ENCODE data around the gene GDF15.

Gene GDF15

GRCh38 chr19:18420930-18421329 is 35.0 kb downstream of the GDF15 start:
- DNase-seq, result no peak

DNA sequence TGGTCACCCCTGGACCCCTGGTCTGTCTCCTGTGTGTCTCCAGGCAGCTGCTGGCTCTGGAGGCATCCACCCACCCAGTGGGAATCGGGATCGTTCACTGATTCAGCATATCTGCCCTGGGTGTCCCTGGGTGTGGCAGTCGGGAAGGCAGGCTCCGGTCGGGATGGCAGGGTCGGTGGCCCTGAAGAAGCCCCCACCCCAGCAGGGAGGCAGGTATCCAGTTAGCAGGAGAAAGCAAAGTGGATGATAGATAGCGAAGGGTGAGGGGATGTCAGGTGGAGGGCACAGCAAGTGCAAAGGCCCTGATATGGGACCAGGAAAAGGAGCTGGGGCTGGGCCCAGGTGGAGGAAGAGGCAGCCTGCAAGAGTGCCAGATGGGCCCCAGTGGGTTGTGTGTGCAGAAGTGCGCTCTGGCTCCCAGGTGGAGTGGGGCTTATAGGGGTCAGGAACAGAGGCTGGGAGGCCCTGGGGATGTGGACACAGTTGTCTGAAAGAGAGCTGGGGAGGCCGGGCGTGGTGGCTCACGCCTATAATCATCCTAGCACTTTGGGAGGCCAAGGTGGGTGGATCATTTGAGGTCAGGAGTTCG is 35.5 kb downstream of the GDF15 start:
- DNase-seq, result no peak

GRCh38 chr19:18422530-18423191 is 36.7 kb downstream of the GDF15 start:
- no peak for DNase-seq

GRCh38 chr19:18423258-18424020 is 37.5 kb downstream of the GDF15 start:
- no peak for DNase-seq

GRCh38 chr19:18424122-18424889 is 38.3 kb downstream of the GDF15 start:
- no peak for DNase-seq

- DNase-seq, result no peak
These were observed 39.0 kb downstream of the GDF15 start for GRCh38 chr19:18424890-18425514.

DNA sequence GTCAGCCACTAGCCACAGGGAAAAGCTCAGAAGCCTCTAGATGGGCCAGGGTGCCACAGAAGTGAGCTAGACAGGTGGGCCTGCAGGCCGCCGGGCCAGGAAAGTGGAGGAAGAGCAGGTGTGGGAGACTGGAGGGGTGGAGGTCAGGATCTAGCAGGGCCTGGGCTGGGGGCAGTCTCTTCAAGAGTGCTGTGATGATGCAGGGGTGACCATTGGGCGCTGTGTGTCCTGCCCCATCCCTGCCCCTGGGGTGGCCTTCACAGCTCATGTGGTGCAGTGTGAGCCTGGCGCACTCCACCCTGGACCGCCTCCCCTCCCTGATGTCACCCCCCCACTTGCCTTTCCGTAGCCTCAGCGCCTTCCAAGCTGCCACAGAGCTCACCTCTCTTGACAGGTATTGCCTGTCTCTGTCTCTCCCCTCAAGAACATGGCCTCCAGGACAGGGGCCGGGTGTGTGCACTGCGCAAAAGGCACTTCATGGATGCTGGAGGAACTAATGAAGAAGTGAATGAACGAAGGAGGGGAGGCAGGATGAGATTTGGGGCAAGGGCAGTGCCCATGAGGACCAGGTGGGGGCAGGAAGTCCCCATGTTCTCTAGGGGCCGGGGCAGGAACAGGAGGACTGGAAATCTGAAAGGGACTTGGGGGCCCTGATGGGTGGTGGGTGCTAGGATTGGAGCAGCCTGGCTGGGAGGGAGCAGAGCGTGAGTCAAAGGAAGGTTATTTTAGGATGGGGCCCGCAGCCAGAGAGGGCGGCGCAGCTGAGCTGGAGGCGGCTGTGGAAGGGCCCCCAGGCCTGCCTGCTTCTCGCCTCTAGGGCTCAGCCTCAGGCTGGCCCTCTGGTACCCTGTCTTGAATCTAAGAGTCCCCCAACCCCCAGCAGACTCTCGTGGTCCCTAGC is 39.8 kb downstream of the GDF15 start:
- no peak for DNase-seq

GRCh38 chr19:18426416-18426767 is 40.4 kb downstream of the GDF15 start:
- DNase-seq, result no peak

DNA sequence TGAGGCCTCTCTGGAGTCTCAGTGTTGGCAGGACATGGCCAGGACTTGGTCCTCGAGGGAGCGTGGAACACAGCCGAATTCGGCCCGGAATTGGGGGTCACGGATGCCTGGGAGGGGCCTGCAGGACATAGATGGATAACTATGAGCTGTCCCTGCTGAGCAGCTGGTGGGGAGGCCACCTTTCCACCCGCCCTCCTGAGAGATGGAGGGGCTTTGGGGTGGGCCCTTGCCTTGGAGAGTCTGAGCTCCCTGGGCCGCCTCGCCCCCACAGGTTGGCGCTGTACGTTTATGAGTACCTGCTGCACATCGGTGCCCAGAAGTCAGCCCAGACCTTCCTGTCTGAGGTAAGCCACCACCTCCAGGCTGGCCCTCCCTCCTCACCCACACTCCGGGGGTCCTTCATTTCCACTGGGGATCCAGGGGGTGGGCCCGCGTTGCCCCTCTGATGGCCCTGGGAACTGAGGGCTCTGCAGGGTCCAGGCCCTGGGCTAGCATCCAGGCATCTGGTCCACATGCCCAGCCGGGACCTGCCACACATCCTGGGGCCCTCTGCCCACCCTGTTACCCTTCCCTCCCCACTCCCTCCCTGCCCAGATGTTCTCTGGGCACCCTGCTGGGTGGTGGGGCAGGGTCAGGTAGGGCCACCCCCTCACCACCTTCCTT is 41.3 kb downstream of the GDF15 start:
- DNase-seq, result no peak

- DNase-seq, result no peak
These were observed 41.8 kb downstream of the GDF15 start for GRCh38 chr19:18427743-18428113.

GRCh38 chr19:18428173-18428786 is 42.3 kb downstream of the GDF15 start:
- no peak for DNase-seq

- no peak for DNase-seq
These were observed 43.1 kb downstream of the GDF15 start for GRCh38 chr19:18428787-18429674.

- no peak for DNase-seq
These were observed 43.9 kb downstream of the GDF15 start for GRCh38 chr19:18429717-18430416.

DNA sequence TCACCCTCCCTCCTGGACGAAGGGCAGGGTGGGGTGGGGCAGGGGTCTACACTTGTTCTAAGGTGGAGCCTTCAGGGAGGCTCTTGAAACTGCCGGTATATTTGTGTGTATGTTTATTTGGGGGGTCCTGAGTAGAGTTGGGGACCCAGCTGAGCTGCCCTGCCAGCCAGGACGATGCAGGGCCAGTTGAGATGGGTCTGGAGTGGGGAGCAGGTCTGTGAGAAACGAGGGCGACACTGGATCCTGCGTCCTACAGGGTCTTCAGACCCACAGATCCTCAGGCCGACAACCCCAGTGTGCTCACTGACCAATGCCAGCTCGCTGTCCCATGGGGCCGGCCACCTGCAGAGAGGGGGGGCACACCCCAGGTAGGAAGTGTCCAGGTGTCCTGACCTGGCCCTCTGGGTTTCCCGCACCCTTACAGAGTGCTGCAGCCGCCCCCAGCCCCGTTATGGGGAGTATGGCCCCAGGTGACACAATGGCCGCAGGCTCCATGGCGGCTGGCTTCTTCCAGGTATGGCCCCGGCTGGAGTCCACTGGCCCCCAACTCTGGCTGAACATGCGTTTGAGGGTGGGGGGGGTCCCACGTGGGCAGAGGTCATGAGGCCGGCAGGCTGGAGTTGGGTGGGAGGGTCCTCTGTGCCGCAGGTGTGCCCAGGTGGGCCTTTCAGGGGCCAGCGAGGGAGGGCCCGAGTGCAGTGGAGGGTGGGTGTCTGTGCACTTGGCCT is 44.6 kb downstream of the GDF15 start:
- no peak for DNase-seq

DNA sequence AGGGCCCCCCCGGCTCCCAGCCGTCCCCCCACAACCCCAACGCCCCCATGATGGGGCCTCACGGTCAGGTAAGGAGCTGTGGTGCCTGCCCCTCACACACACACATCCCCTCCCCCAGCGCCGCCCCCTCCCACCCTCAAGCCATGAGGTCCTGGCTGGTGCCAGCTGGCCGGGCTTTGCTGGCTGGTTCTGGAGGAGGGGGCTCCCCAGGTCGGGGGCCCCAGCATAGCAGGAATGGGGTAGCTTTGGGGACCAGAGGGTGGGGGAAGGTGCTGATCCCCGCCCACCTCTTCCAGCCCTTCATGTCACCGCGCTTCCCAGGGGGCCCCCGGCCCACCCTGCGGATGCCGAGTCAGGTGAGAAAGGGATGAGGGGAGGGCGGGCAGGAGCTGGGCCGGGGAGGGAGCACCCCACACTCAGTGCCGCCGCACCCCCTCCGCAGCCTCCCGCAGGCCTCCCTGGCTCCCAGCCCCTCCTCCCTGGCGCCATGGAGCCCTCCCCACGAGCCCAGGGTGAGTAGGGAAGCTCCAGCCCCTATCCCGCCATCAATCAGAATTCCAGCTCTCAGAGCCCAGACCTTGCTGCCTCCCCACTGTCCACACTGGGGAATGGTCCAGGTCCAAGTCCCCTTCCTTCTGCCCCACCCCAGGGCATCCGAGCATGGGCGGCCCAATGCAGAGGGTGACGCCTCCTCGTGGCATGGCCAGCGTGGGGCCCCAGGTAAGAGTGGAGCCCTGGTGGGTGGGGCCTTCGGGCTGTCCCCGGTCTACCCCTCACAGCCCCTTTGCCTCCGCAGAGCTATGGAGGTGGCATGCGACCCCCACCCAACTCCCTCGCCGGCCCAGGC is 45.6 kb downstream of the GDF15 start:
- no peak for DNase-seq

DNA sequence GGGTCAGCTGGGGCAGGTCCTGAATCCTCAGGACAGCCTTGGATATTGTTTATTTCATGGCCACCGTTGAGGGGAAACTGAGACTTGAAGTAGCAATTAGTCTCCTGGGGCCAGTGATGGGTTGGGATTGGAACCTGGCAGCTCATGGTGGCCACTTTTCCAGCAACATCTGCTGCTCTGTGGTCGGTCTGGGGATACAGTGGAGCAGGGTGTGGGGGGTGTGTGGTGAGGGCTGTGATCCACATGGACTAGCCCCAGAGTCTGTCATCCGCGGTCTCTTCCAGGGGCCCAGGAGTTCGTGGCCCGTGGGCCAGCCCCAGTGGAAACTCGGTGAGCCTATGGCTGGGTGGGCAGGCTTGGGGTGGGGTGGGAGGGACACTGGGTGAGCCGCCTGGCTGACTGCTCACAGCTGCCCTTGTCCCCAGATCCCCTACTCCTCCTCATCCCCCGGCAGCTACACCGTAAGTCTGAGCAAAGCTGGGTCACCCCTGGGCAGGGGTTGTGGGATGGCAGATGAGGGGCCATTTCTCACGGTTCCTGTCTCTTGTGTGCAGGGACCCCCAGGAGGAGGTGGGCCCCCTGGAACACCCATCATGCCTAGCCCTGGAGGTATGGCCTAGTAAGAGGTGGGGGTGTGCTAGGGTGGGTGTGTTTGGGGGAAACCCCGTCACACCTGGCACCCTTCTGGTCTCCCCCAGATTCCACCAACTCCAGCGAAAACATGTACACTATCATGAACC is 46.5 kb downstream of the GDF15 start:
- no peak for DNase-seq

All from GOT3 (cell line).